A673 (cell line): Measurements from ENCODE around the gene OSCAR. TPM values are rescaled to one million over a fixed set of nuclear protein-coding genes. Genes with fewer than 3 reads are reported as not detected.

Experiments used
- BruUV-seq: library from RNA; stranded (reverse); fragments of 400-500 nt; replicated peaks from 2 replicates; lab custom pipeline; 2021; lab: Mats Ljungman, UMichigan
- CTCF ChIA-PET: fragments of 300-600 bp; sonication (Branson Sonifier 250); formaldehyde crosslinking; loops from one replicate; lab custom pipeline; 2022; ENCODE audit warnings: antibody characterized with exemption; lab: Charles Lee
- POLR2A ChIA-PET: fragments of 300-600 bp; sonication (Branson Sonifier 250); formaldehyde crosslinking; loops from one replicate; lab custom pipeline; 2022; ENCODE audit warnings: antibody characterized with exemption; ENCODE audit not compliant: low non-redundant PET; lab: Charles Lee
- DNase-seq: peaks from one replicate; pipeline ENCODE4 v3.0.0-alpha.2; 2015; ENCODE audit warnings: low spot score
- H3K27ac ChIP-seq: fragments of 200-600 bp; sonication (generic); 2 replicates; pipeline ENCODE4 v1.5.1; 2016; ENCODE audit warnings: mixed run types, low read depth, mild to moderate bottlenecking, mixed read lengths, antibody characterized with exemption, low read length; ENCODE audit not compliant: poor library complexity, severe bottlenecking
- H3K27me3 ChIP-seq: fragments of 200-600 bp; sonication (generic); replicated peaks from 2 replicates; pipeline ENCODE4 v1.6.1; 2017; ENCODE audit warnings: mixed run types, low read depth, mild to moderate bottlenecking, mixed read lengths, antibody characterized with exemption, low read length; ENCODE audit not compliant: insufficient read depth, poor library complexity
- H3K36me3 ChIP-seq: fragments of 200-600 bp; sonication (generic); 2 replicates; pipeline ENCODE4 v1.6.1; 2016; ENCODE audit warnings: mixed run types, mild to moderate bottlenecking, mixed read lengths, antibody characterized with exemption, low read length; ENCODE audit not compliant: insufficient read depth, poor library complexity, severe bottlenecking
- H3K4me1 ChIP-seq: fragments of 200-600 bp; sonication (generic); 2 replicates; pipeline ENCODE4 v1.6.1; 2017; ENCODE audit warnings: mixed run types, mild to moderate bottlenecking, mixed read lengths, antibody characterized with exemption, low read length; ENCODE audit not compliant: insufficient read depth, poor library complexity, severe bottlenecking
- H3K4me3 ChIP-seq: fragments of 200-600 bp; sonication (generic); 2 replicates; pipeline ENCODE4 v1.5.1; 2016; ENCODE audit warnings: low read depth, mixed run types, mild to moderate bottlenecking, mixed read lengths, low read length; ENCODE audit not compliant: poor library complexity, severe bottlenecking
- H3K9me3 ChIP-seq: fragments of 200-600 bp; sonication (generic); 2 replicates; pipeline ENCODE4 v1.6.1; 2016; ENCODE audit warnings: mixed run types, low read depth, mild to moderate bottlenecking, mixed read lengths, antibody characterized with exemption, low read length; ENCODE audit not compliant: poor library complexity, severe bottlenecking
- CTCF ChIP-seq: fragments of 300-800, 200-600 bp; sonication (generic); conservative IDR thresholded peaks from 2 replicates; pipeline ENCODE4 v1.5.1; 2017; ENCODE audit warnings: low read depth, mild to moderate bottlenecking, antibody characterized with exemption, low read length, moderate library complexity, mixed read lengths
- EZH2 ChIP-seq: fragments of 200-600 bp; sonication (generic); IDR thresholded peaks from 2 replicates; pipeline ENCODE4 v1.6.1; 2017; ENCODE audit warnings: borderline replicate concordance, low read depth, mild to moderate bottlenecking, mixed read lengths, antibody characterized with exemption, low read length; ENCODE audit not compliant: poor library complexity, severe bottlenecking
- intact Hi-C: fragments of 100-400 bp; cut with micrococcal nuclease; formaldehyde crosslinking; loops from one replicate; pipeline ENCODE4 v1.10.0; 2022; ENCODE audit not compliant: unreplicated experiment
- total RNA-seq: library from RNA; stranded (reverse); gene quantifications from 2 replicates; pipeline ENCODE4 v1.2.3, GENCODE V29; 2021

The OSCAR gene
- total RNA-seq, 1 experiment from 2014 or later: 0.47 TPM

- no peak overlapping the region for H3K27ac ChIP-seq
- DNase-seq: no peak
- no peaks in the 10 kb centered on the region for H3K4me1 ChIP-seq
- no peak overlapping the region for H3K4me3 ChIP-seq
- TF ChIP-seq EZH2 (no peak), CTCF (no peak)
- intact Hi-C loops: no loop called here
- H3K9me3 ChIP-seq: no peaks in the 10 kb centered on the region
- CTCF ChIA-PET: no interaction called here
- POLR2A ChIA-PET: no interaction called here
- H3K36me3 ChIP-seq: peaks cover 59% of the 10 kb centered on the region
- no TSS peak for BruUV-seq
- no peaks in the 10 kb centered on the region for H3K27me3 ChIP-seq
Observed at GRCh38 chr19:54124393-54124792, 23.8 kb upstream of the OSCAR start.

GRCh38 chr19:54123682-54124081 is 23.1 kb upstream of the OSCAR start:
- CTCF ChIA-PET: no interaction called here
- Histone ChIP-seq H3K27me3 (no peaks in the 10 kb centered on the region), H3K27ac (no peak overlapping the region), H3K4me3 (no peak overlapping the region), H3K9me3 (no peaks in the 10 kb centered on the region), H3K4me1 (no peaks in the 10 kb centered on the region), H3K36me3 (peaks cover 59% of the 10 kb centered on the region)
- intact Hi-C loops: no loop called here
- TF ChIP-seq CTCF: no peak
- no peak for TF ChIP-seq EZH2
- POLR2A ChIA-PET: interaction anchor here (0.5 to 0.6 kb wide), 2 partner anchors 8 to 699 kb away, joined by 3 to 4 read pairs; partner anchors contain the start of genes PRPF31 and TFPT
- no TSS peak for BruUV-seq
- no peak for DNase-seq

GRCh38 chr19:54121259-54121658 is 20.7 kb upstream of the OSCAR start:
- POLR2A ChIA-PET: no interaction called here
- Histone ChIP-seq H3K9me3 (no peaks in the 10 kb centered on the region), H3K4me3 (no peak overlapping the region), H3K36me3 (peaks cover 55% of the 10 kb centered on the region), H3K27me3 (no peaks in the 10 kb centered on the region), H3K27ac (no peak overlapping the region), H3K4me1 (peaks cover 6% of the 10 kb centered on the region)
- intact Hi-C loops: no loop called here
- CTCF ChIA-PET: no interaction called here
- TF ChIP-seq EZH2 (no peak), CTCF (no peak)
- no TSS peak for BruUV-seq
- no peak for DNase-seq
